Stimulated activated CD4-positive, alpha-beta T cell treated with anti-CD3 and anti-CD28 coated beads, Interleukin-2, amount 100 ng/mL, for 48 hours (primary cell): Measurements from ENCODE around the gene GCNT1.

ENCODE experiments used
- DNase-seq, 2 donors: peaks; one replicate each; pipeline ENCODE4 v3.0.0-alpha.2; 2020

Gene GCNT1

DNA sequence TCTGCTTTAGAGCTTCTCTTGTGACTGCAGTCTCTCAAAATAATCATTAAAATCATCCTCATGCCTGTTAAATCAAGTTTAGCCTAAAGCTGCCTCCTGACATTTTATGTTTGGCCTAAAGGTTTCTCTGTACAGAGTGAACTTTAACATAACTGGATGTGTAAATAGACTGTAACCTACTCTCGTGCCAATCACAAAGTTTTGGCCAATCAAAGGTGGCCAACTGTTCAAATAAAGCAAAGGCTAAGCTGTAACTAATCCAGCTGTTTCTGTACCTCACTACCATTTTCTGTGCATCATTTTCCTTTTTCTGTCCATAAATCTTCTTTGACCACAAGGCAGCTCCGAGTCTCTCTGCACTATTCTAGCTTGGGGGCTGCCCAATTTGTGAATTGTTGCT is 86.2 kb downstream of the GCNT1 start:
- DNase-seq: no peak

DNA sequence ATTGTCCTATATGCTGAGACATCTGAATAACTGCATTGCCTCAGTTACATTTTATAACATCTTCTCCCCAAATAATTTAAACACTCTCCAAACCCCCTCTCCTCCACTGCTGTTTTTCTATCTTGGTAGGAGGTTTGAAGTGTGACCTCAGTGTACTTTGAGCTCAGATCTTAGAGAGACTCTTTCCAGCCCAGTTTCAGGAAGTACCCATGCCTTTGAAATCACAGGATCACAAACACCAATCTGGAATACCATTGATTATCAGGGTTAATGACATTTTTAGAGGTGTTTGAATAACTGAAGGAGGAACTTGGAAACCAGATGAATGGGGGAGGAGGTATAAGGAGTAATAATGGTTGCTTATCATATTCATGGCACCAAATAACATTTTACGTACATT is 93.2 kb downstream of the GCNT1 start:
- DNase-seq: no peak

DNA sequence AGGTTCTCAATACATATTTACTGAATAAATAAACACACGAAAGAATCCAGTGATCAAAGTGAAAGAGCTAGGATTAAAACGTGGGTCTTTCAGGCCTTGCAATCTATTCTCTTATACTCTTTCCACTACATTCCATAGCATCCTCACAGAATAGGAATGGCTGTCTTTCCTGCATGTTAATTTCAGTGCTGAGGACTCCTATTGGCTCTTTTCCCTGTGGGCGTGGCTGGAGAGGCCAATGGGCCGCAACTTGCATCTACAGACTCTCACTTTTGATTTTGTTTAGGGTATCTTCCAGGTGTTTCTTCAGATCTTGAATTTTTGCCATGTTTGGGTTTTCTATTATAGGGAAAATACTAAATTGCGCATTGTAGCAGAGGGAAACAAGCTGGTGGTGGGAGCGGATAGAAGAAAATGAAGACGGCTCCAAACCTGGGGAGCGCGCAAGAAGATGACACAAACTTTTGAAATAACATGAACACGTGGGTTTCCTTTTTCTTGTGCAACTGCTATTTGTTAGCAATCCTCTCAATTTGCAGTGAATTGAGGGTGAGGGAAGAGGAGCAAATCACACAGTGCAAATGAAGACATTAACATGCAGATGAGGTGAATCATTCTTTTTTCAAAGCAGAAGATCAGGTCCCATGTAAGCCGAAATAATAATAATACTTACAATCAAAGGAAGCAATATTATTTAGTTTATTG is 93.9 kb downstream of the GCNT1 start:
- no peak for DNase-seq

DNA sequence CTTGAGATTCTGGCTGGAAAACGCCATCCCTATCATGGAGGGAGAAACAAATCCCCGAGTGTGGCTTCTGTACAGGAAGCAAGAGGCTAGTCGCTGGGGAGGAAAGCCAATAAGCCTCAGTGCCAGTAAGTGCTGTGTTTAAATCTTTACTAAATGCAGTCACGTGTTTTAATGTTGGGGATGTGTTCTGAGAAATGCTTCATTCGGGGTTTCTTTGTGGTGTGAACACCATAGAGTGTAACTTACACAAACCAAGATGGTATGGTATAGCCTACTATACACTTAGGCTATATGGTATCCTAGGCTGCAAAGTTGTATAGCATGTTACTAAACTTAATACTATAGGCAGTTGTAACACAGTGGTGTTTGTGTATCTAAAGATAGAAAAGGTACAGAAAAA is 94.7 kb downstream of the GCNT1 start:
- DNase-seq: no peak
